Liver (tissue), 9 donors: ENCODE data around the gene ANKRD13A. TPM values are rescaled to one million over a fixed set of nuclear protein-coding genes. Genes with fewer than 3 reads are reported as not detected.
A peak's percentile ranks its signal among the peaks of the same experiment; 100 is the strongest.

Source experiments
- DNase-seq: peaks from one replicate; pipeline ENCODE4 v3.0.0-alpha.2; 2017; ENCODE audit warnings: low spot score
- H3K27ac ChIP-seq, 2 donors: one replicate each; pipeline ENCODE4 v1.7.0; 2013; ENCODE audit warnings: inconsistent platforms in 2 of 2, low read length in 2 of 2, control low read depth in 1 of 2, low read depth in 1 of 2, mild to moderate bottlenecking in 1 of 2
- H3K27me3 ChIP-seq, 4 donors: one replicate each; pipeline versions ENCODE4 v1.6.1 to v1.7.0; 2013; ENCODE audit warnings: low read length in 3 of 4, inconsistent platforms in 1 of 4, mild to moderate bottlenecking in 1 of 4, moderate library complexity in 1 of 4; ENCODE audit not compliant: control insufficient read depth in 4 of 4, insufficient read depth in 4 of 4
- H3K36me3 ChIP-seq, 4 donors: one replicate each; pipeline versions ENCODE4 v1.6.1 to v1.7.0; 2013; ENCODE audit warnings: low read length in 3 of 4, mild to moderate bottlenecking in 3 of 4, low read depth in 1 of 4, moderate library complexity in 1 of 4; ENCODE audit not compliant: control insufficient read depth in 4 of 4, insufficient read depth in 3 of 4
- H3K4me1 ChIP-seq, 4 donors: one replicate each; pipeline versions ENCODE4 v1.6.1 to v1.7.0; 2013; ENCODE audit warnings: low read length in 3 of 4, mild to moderate bottlenecking in 3 of 4, moderate library complexity in 1 of 4; ENCODE audit not compliant: control insufficient read depth in 4 of 4, insufficient read depth in 4 of 4
- H3K4me3 ChIP-seq, 3 donors: one replicate each; pipeline versions ENCODE4 v1.6.1 to v1.7.0; 2013; ENCODE audit warnings: low read length in 3 of 3, control low read depth in 1 of 3, low read depth in 1 of 3, mild to moderate bottlenecking in 1 of 3
- H3K9ac ChIP-seq, 2 donors: one replicate each; pipeline ENCODE4 v1.7.0; 2013; ENCODE audit warnings: low read length in 2 of 2, mild to moderate bottlenecking in 2 of 2, moderate library complexity in 2 of 2, control low read depth in 1 of 2, low read depth in 1 of 2
- H3K9me3 ChIP-seq, 4 donors: one replicate each; pipeline versions ENCODE4 v1.6.1 to v1.7.0; 2013; ENCODE audit warnings: low read length in 3 of 4; ENCODE audit not compliant: control insufficient read depth in 4 of 4
- FOXA1 ChIP-seq: IDR thresholded peaks from 2 replicates; pipeline ENCODE4 v1.6.1; 2016; ENCODE audit warnings: antibody characterized with exemption
- GABPA ChIP-seq, 2 donors: IDR thresholded peaks in 1 of 2; conservative IDR thresholded peaks in 1 of 2; 2 replicates each; pipeline ENCODE4 v1.6.1; 2016; ENCODE audit warnings: antibody characterized with exemption in 2 of 2, mild to moderate bottlenecking in 1 of 2, moderate library complexity in 1 of 2
- HNF4G ChIP-seq: IDR thresholded peaks from 2 replicates; pipeline ENCODE4 v1.6.1; 2016; ENCODE audit warnings: antibody characterized with exemption
- JUND ChIP-seq, 2 donors: IDR thresholded peaks; 2 replicates each; pipeline ENCODE4 v1.6.1; 2016; ENCODE audit warnings: antibody characterized with exemption in 2 of 2
- NR2F2 ChIP-seq: IDR thresholded peaks from 2 replicates; pipeline ENCODE4 v1.6.1; 2016; ENCODE audit warnings: antibody characterized with exemption
- RAD21 ChIP-seq, 2 donors: IDR thresholded peaks; 2 replicates each; pipeline ENCODE4 v1.6.1; 2016; ENCODE audit warnings: antibody characterized with exemption in 2 of 2, mild to moderate bottlenecking in 2 of 2
- RXRA ChIP-seq, 2 donors: IDR thresholded peaks; 2 replicates each; pipeline ENCODE4 v1.6.1; 2017 to 2018; ENCODE audit warnings: antibody characterized with exemption in 2 of 2, mild to moderate bottlenecking in 1 of 2
- YY1 ChIP-seq: IDR thresholded peaks from 2 replicates; pipeline ENCODE4 v1.6.1; 2016; ENCODE audit warnings: antibody characterized with exemption, mild to moderate bottlenecking
- WGBS: extraction: QIAGEN DNeasy Blood & Tissue Kit; methylation state at CpG from one replicate; pipeline ENCODE4 v1.1.7; 2013; 5-methylcytosine and 5-hydroxymethylcytosine counted together
- polyA plus RNA-seq, 2 donors: library from polyadenylated mRNA; stranded (reverse) in 1 of 2; unstranded in 1 of 2; fragments of 200-250 nt in 1 of 2; fragments of >200 nt in 1 of 2; fragmentation: Nextera tagmentation in 1 of 2; extraction: Ambion mirVana in 1 of 2; gene quantifications; one replicate each; pipeline versions ENCODE4 v1.2.1 to v1.2.3, GENCODE V29; 2013 to 2015
- total RNA-seq, 2 donors: library from RNA; depleted of rRNA; stranded (reverse); fragments of >200 nt; gene quantifications; one replicate each; pipeline ENCODE4 v1.2.3, GENCODE V29; 2014
- TF ChIP-seq, protein P1 (sequence below): IDR thresholded peaks from 2 replicates; pipeline ENCODE4 v1.6.1; 2016; ENCODE audit warnings: antibody characterized with exemption, mild to moderate bottlenecking
- TF ChIP-seq, protein P2 (sequence below): fragments of 150-350 bp; IDR thresholded peaks from 2 replicates; pipeline ENCODE4 v1.5.1; 2017; ENCODE audit warnings: improper control_type of control experiment, low read depth, low read length; ENCODE audit not compliant: missing input control
- donor health status: healthy.
- donor health status: healthy.
- donor health status: healthy.
- donor health status: healthy.
- donor health status: healthy.

The ANKRD13A gene
- total and polyA plus RNA-seq, 4 donors, result 7.0 to 40.5 (median 18.8) TPM

DNA sequence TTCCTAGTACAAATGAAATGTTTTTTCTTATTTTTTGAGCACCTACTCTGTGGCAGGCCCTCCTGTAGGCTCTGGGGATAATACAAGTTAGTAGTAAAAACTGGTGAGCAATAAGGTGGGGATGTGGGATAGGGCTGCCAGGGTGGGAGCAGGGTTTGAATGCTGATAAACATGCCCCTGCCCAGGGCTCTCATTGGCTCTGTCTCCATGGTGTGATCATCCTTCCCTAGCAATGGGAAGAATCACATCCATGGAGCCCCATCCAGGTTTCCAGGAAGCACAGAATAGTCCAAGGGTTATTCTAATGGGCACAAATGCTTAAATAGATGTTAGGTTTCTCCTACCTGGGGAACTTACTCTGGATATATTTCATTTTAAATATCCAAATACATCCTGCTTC is 48.6 kb upstream of the ANKRD13A start:
- DNase-seq, result no peak
- H3K4me1 ChIP-seq, result peaks cover 6 to 57% (median 40%) of the 10 kb centered on the region in 4 donors
- peaks cover 9 to 24% (median 23%) of the 10 kb centered on the region in 4 donors for H3K36me3 ChIP-seq
- H3K9ac ChIP-seq, result no peak overlapping the region
- H3K4me3 ChIP-seq, result no peak overlapping the region
- no peaks in the 10 kb centered on the region for H3K27me3 ChIP-seq
- H3K27ac ChIP-seq, result no peak overlapping the region
- TF ChIP-seq FOXA1 (no peak), RAD21 (IDR thresholded peaks at IDR 0.05) (no peak), NR2F2 (no peak)
- TF ChIP-seq, protein P1, sequence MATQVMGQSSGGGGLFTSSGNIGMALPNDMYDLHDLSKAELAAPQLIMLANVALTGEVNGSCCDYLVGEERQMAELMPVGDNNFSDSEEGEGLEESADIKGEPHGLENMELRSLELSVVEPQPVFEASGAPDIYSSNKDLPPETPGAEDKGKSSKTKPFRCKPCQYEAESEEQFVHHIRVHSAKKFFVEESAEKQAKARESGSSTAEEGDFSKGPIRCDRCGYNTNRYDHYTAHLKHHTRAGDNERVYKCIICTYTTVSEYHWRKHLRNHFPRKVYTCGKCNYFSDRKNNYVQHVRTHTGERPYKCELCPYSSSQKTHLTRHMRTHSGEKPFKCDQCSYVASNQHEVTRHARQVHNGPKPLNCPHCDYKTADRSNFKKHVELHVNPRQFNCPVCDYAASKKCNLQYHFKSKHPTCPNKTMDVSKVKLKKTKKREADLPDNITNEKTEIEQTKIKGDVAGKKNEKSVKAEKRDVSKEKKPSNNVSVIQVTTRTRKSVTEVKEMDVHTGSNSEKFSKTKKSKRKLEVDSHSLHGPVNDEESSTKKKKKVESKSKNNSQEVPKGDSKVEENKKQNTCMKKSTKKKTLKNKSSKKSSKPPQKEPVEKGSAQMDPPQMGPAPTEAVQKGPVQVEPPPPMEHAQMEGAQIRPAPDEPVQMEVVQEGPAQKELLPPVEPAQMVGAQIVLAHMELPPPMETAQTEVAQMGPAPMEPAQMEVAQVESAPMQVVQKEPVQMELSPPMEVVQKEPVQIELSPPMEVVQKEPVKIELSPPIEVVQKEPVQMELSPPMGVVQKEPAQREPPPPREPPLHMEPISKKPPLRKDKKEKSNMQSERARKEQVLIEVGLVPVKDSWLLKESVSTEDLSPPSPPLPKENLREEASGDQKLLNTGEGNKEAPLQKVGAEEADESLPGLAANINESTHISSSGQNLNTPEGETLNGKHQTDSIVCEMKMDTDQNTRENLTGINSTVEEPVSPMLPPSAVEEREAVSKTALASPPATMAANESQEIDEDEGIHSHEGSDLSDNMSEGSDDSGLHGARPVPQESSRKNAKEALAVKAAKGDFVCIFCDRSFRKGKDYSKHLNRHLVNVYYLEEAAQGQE, result no peak
- TF ChIP-seq, protein P2, sequence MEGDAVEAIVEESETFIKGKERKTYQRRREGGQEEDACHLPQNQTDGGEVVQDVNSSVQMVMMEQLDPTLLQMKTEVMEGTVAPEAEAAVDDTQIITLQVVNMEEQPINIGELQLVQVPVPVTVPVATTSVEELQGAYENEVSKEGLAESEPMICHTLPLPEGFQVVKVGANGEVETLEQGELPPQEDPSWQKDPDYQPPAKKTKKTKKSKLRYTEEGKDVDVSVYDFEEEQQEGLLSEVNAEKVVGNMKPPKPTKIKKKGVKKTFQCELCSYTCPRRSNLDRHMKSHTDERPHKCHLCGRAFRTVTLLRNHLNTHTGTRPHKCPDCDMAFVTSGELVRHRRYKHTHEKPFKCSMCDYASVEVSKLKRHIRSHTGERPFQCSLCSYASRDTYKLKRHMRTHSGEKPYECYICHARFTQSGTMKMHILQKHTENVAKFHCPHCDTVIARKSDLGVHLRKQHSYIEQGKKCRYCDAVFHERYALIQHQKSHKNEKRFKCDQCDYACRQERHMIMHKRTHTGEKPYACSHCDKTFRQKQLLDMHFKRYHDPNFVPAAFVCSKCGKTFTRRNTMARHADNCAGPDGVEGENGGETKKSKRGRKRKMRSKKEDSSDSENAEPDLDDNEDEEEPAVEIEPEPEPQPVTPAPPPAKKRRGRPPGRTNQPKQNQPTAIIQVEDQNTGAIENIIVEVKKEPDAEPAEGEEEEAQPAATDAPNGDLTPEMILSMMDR, result no peak
- no peaks in the 10 kb centered on the region for H3K9me3 ChIP-seq

DNA sequence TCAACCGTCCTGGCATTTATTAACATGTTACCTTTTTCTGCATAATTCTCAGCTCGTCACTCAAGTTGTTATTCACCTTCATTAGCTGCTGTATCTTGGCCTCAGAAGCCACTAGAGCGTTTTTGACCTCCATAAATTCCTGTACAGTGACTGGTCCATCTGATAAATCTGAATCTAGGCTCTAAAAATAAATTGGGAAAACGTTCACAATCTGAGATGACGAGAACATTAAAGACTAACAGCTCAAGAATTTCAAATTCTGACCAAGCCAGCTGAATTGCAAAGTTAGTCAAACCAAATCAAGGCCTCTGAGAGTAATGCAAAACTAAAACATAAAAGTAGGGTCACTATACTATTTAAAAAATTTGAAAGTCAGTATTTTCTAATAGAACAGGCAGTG is 48.1 kb upstream of the ANKRD13A start:
- Histone ChIP-seq H3K36me3 (peaks cover 9 to 24% (median 23%) of the 10 kb centered on the region in 4 donors), H3K9me3 (no peaks in the 10 kb centered on the region), H3K4me3 (no peak overlapping the region), H3K4me1 (peaks cover 6 to 57% (median 40%) of the 10 kb centered on the region in 4 donors), H3K27me3 (no peaks in the 10 kb centered on the region), H3K27ac (no peak overlapping the region), H3K9ac (no peak overlapping the region)
- DNase-seq, result no peak
- no peak for TF ChIP-seq GABPA (IDR thresholded peaks at IDR 0.05 in 1 of 2, conservative IDR thresholded peaks at IDR 0.05 in 1 of 2)
- TF ChIP-seq NR2F2, result no peak
- no peak for TF ChIP-seq RXRA (IDR thresholded peaks at IDR 0.05)
- 87% methylated on average over 5 of the region's 5 CpGs for WGBS

DNA sequence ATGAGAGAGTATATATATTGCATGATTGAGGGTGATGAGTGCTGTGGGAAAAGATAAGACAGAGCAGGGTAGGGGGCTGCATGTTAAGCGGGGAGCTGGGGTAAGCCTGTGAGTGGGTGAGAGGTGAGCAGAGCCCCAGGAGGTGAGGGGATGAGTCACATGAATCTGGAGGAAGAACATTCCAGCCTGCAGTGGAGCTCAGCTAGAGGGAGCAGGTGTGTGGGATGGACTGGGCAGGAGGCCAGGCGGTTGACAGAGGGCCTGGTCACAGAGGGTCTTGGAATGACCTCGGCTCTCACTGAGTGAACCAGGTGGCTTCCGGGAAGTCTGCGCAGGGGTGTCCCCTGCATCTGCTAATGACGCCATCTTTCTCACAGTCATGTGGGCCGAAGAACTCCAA is 47.5 kb upstream of the ANKRD13A start:
- 87% methylated on average over 7 of the region's 7 CpGs for WGBS
- no peak overlapping the region for H3K9ac ChIP-seq
- no peak for DNase-seq
- H3K27ac ChIP-seq, result peak overlapping the region in 1 of 2 donors; percentile 13
- no peak overlapping the region for H3K4me3 ChIP-seq
- H3K4me1 ChIP-seq, result peaks cover 6 to 53% (median 38%) of the 10 kb centered on the region in 4 donors
- H3K27me3 ChIP-seq, result no peaks in the 10 kb centered on the region
- H3K9me3 ChIP-seq, result no peaks in the 10 kb centered on the region
- H3K36me3 ChIP-seq, result peaks cover 9 to 26% (median 24%) of the 10 kb centered on the region in 4 donors
- no peak for TF ChIP-seq JUND (IDR thresholded peaks at IDR 0.05)
- TF ChIP-seq HNF4G, result no peak
- TF ChIP-seq RXRA (IDR thresholded peaks at IDR 0.05), result peak in 1 of 2 donors; percentile 6
- no peak for TF ChIP-seq YY1
- TF ChIP-seq FOXA1, result no peak
- TF ChIP-seq, protein P2, result no peak
- no peak for TF ChIP-seq RAD21 (IDR thresholded peaks at IDR 0.05)
